Jurkat, Clone E6-1 (cell line): ENCODE measurements around the gene ACTR1A. TPM values are rescaled to one million over a fixed set of nuclear protein-coding genes. Genes with fewer than 3 reads are reported as not detected.
A peak's percentile ranks its signal among the peaks of the same experiment; 100 is the strongest.
"Not testable (repeated sequence)": the region's sequence is repeated elsewhere in the genome, so short reads cannot be mapped to it uniquely, and the experiment has no call there.

Source experiments
- DNase-seq: peaks from one replicate; pipeline ENCODE4 v3.0.0-alpha.2; 2011; ENCODE audit warnings: low read depth, low spot score
- H3K4me3 ChIP-seq: 2 replicates; pipeline ENCODE4 v1.5.1; 2011; ENCODE audit warnings: mild to moderate bottlenecking, low read length, control low read depth, moderate library complexity
- polyA plus RNA-seq: library from polyadenylated mRNA; unstranded; fragments of >200 nt; gene quantifications from one replicate; pipeline ENCODE4 v1.2.1, GENCODE V29; 2012; ENCODE audit warnings: missing spikeins; ENCODE audit not compliant: insufficient read length, insufficient read depth

ACTR1A gene
- polyA plus RNA-seq = 104 TPM

GRCh38 chr10:102502337-102503151 is at the start of gene ACTR1A:
ACTR1A (minus strand) TSS chr10:102502712; CDS start chr10:102502647, 65 bp downstream.
- DNase-seq = peak; percentile 99
- H3K4me3 ChIP-seq = peak within 1 kb of the TSS; percentile 97

- no peak for DNase-seq
- no peak overlapping the region for H3K4me3 ChIP-seq
Measured at GRCh38 chr10:102550636-102551210, 48.2 kb upstream of the ACTR1A start.

- H3K4me3 ChIP-seq = no peak overlapping the region
- no peak for DNase-seq
Measured at GRCh38 chr10:102549549-102549948, 47.0 kb upstream of the ACTR1A start.

GRCh38 chr10:102546606-102547320 is 44.3 kb upstream of the ACTR1A start:
- DNase-seq = no peak

GRCh38 chr10:102545997-102546396 is 43.5 kb upstream of the ACTR1A start:
- H3K4me3 ChIP-seq = no peak overlapping the region
- no peak for DNase-seq

More at GRCh38 chr10:102546606-102547320, 44.3 kb upstream of the ACTR1A start:
- no peak overlapping the region for H3K4me3 ChIP-seq

GRCh38 chr10:102545265-102545871 is 42.9 kb upstream of the ACTR1A start:
- DNase-seq = no peak
- no peak overlapping the region for H3K4me3 ChIP-seq

GRCh38 chr10:102542800-102543418 is 40.4 kb upstream of the ACTR1A start:
- H3K4me3 ChIP-seq = no peak overlapping the region
- DNase-seq = no peak

- H3K4me3 ChIP-seq = no peak overlapping the region
- peak; percentile 3 for DNase-seq
Measured at GRCh38 chr10:102540023-102540422, 37.5 kb upstream of the ACTR1A start.

GRCh38 chr10:102538811-102539210 is 36.3 kb upstream of the ACTR1A start:
- DNase-seq = no peak
- H3K4me3 ChIP-seq = no peak overlapping the region

GRCh38 chr10:102537948-102538347 is 35.4 kb upstream of the ACTR1A start:
- no peak for DNase-seq
- H3K4me3 ChIP-seq = no peak overlapping the region

GRCh38 chr10:102537367-102537766 is 34.9 kb upstream of the ACTR1A start:
- DNase-seq = no peak
- no peak overlapping the region for H3K4me3 ChIP-seq

- DNase-seq = no peak
- H3K4me3 ChIP-seq = no peak overlapping the region
Measured at GRCh38 chr10:102535481-102536147, 33.1 kb upstream of the ACTR1A start.

- not testable (repeated sequence) for H3K4me3 ChIP-seq, DNase-seq
Measured at GRCh38 chr10:102534966-102535365, 32.5 kb upstream of the ACTR1A start.

- no peak for DNase-seq
- no peak overlapping the region for H3K4me3 ChIP-seq
Measured at GRCh38 chr10:102534333-102534732, 31.8 kb upstream of the ACTR1A start.

- DNase-seq = no peak
- no peak overlapping the region for H3K4me3 ChIP-seq
Measured at GRCh38 chr10:102527546-102527945, 25.0 kb upstream of the ACTR1A start.

- DNase-seq = no peak
Measured at GRCh38 chr10:102524746-102525145, 22.2 kb upstream of the ACTR1A start.

GRCh38 chr10:102523250-102524029 is 20.9 kb upstream of the ACTR1A start:
- DNase-seq = no peak

More at GRCh38 chr10:102524746-102525145, 22.2 kb upstream of the ACTR1A start:
- no peak overlapping the region for H3K4me3 ChIP-seq

GRCh38 chr10:102522874-102523249 is 20.4 kb upstream of the ACTR1A start:
- H3K4me3 ChIP-seq = no peak overlapping the region

More at GRCh38 chr10:102523250-102524029, 20.9 kb upstream of the ACTR1A start:
- no peak overlapping the region for H3K4me3 ChIP-seq

More at GRCh38 chr10:102522874-102523249, 20.4 kb upstream of the ACTR1A start:
- no peak for DNase-seq
